H9 (cell line): Measurements from ENCODE around the gene PIEZO2. TPM values are rescaled to one million over a fixed set of nuclear protein-coding genes. Genes with fewer than 3 reads are reported as not detected.

Experiments
- DNase-seq: peaks from one replicate; pipeline ENCODE4 v3.0.0-alpha.2; 2017
- H2AFZ ChIP-seq: one replicate; pipeline ENCODE4 v1.6.1; 2013; ENCODE audit warnings: mild to moderate bottlenecking, low read length, control low read depth, moderate library complexity
- H2AK5ac ChIP-seq: 2 replicates; pipeline ENCODE4 v1.6.1; 2013; ENCODE audit warnings: low read length, control low read depth, mixed read lengths; ENCODE audit not compliant: insufficient read length
- H2BK120ac ChIP-seq: one replicate; pipeline ENCODE4 v1.6.1; 2013; ENCODE audit warnings: low read depth, mild to moderate bottlenecking, low read length, control low read depth, inconsistent platforms; ENCODE audit not compliant: poor library complexity, severe bottlenecking
- H2BK12ac ChIP-seq: 2 replicates; pipeline ENCODE4 v1.6.1; 2013; ENCODE audit warnings: low read length, control low read depth, mixed read lengths, low read depth; ENCODE audit not compliant: insufficient read length
- H2BK15ac ChIP-seq: 2 replicates; pipeline ENCODE4 v1.6.1; 2013; ENCODE audit warnings: low read depth, low read length, control low read depth
- H2BK20ac ChIP-seq: one replicate; pipeline ENCODE4 v1.6.1; 2013; ENCODE audit warnings: low read depth, mild to moderate bottlenecking, low read length, control low read depth, inconsistent platforms; ENCODE audit not compliant: poor library complexity, severe bottlenecking
- H2BK5ac ChIP-seq: 2 replicates; pipeline ENCODE4 v1.6.1; 2013; ENCODE audit warnings: low read length, control low read depth, mixed read lengths; ENCODE audit not compliant: insufficient read length
- H3K14ac ChIP-seq: 2 replicates; pipeline ENCODE4 v1.6.1; 2013; ENCODE audit warnings: low read length, control low read depth; ENCODE audit not compliant: insufficient read depth
- H3K18ac ChIP-seq: 2 replicates; pipeline ENCODE4 v1.6.1; 2013; ENCODE audit warnings: low read depth, mild to moderate bottlenecking, mixed read lengths, low read length, control low read depth; ENCODE audit not compliant: insufficient read length
- H3K23ac ChIP-seq: 2 replicates; pipeline ENCODE4 v1.6.1; 2013; ENCODE audit warnings: low read length, control low read depth, mixed read lengths, low read depth; ENCODE audit not compliant: insufficient read length
- H3K23me2 ChIP-seq: 2 replicates; pipeline ENCODE4 v1.6.1; 2013; ENCODE audit warnings: low read depth, mild to moderate bottlenecking, mixed read lengths, low read length, control low read depth; ENCODE audit not compliant: insufficient read length, poor library complexity, severe bottlenecking
- H3K27ac ChIP-seq: 2 replicates; pipeline ENCODE4 v1.5.1; 2013; ENCODE audit warnings: low read length, control low read depth, mixed read lengths, low read depth; ENCODE audit not compliant: insufficient read length
- H3K27me3 ChIP-seq: 2 replicates; pipeline ENCODE4 v1.6.1; 2013; ENCODE audit warnings: low read length, control low read depth, inconsistent platforms; ENCODE audit not compliant: insufficient read depth
- H3K4ac ChIP-seq: 2 replicates; pipeline ENCODE4 v1.6.1; 2013; ENCODE audit warnings: low read depth, mild to moderate bottlenecking, control low read depth, inconsistent platforms, low read length, moderate library complexity
- H3K4me1 ChIP-seq: 2 replicates; pipeline ENCODE4 v1.6.1; 2013; ENCODE audit warnings: low read length, control low read depth, inconsistent platforms; ENCODE audit not compliant: insufficient read depth
- H3K4me2 ChIP-seq: 2 replicates; pipeline ENCODE4 v1.6.1; 2013; ENCODE audit warnings: low read length, control low read depth, mixed read lengths; ENCODE audit not compliant: insufficient read length, insufficient read depth
- H3K56ac ChIP-seq: 2 replicates; pipeline ENCODE4 v1.6.1; 2013; ENCODE audit warnings: low read depth, mild to moderate bottlenecking, mixed read lengths, low read length, control low read depth; ENCODE audit not compliant: insufficient read length
- H3K79me1 ChIP-seq: 2 replicates; pipeline ENCODE4 v1.6.1; 2013; ENCODE audit warnings: low read depth, mild to moderate bottlenecking, moderate library complexity, low read length, control low read depth, inconsistent platforms; ENCODE audit not compliant: insufficient read depth, poor library complexity, severe bottlenecking
- H3K79me2 ChIP-seq: 2 replicates; pipeline ENCODE4 v1.6.1; 2013; ENCODE audit warnings: low read length, control low read depth, inconsistent platforms; ENCODE audit not compliant: insufficient read depth
- H3K9ac ChIP-seq: 2 replicates; pipeline ENCODE4 v1.6.1; 2013; ENCODE audit warnings: low read length, control low read depth, mixed read lengths; ENCODE audit not compliant: insufficient read length; ENCODE audit errors: extremely low read depth
- H3K9me3 ChIP-seq: one replicate; pipeline ENCODE4 v1.6.1; 2013; ENCODE audit warnings: low read depth, low read length, inconsistent platforms; ENCODE audit not compliant: control insufficient read depth
- H3T11ph ChIP-seq: one replicate; pipeline ENCODE4 v1.6.1; 2013; ENCODE audit warnings: mild to moderate bottlenecking, low read length, control low read depth, inconsistent platforms
- H4K20me1 ChIP-seq: one replicate; pipeline ENCODE4 v1.6.1; 2013; ENCODE audit not compliant: control insufficient read depth, insufficient read length, insufficient read depth
- H4K5ac ChIP-seq: 2 replicates; pipeline ENCODE4 v1.6.1; 2013; ENCODE audit warnings: low read depth, mild to moderate bottlenecking, mixed read lengths, low read length, control low read depth; ENCODE audit not compliant: insufficient read length
- H4K8ac ChIP-seq: replicated peaks from 2 replicates; pipeline ENCODE4 v1.6.1; 2013; ENCODE audit warnings: low read length, control low read depth, mixed read lengths, low read depth; ENCODE audit not compliant: insufficient read length
- H4K91ac ChIP-seq: 2 replicates; pipeline ENCODE4 v1.6.1; 2013; ENCODE audit warnings: low read depth, mild to moderate bottlenecking, moderate library complexity, mixed read lengths, low read length, control low read depth; ENCODE audit not compliant: insufficient read length
- H3K27ac Mint-ChIP-seq, 3 experiments: 2 replicates in 2 of 3; 3 replicates in 1 of 3; pipeline ENCODE4 v1.8.0; 2020 to 2021; ENCODE audit warnings: mixed read lengths in 3 of 3, mild to moderate bottlenecking in 1 of 3, moderate library complexity in 1 of 3
- H3K27me3 Mint-ChIP-seq: 2 replicates; pipeline ENCODE4 v1.8.0; 2021; ENCODE audit warnings: low read depth, mild to moderate bottlenecking, moderate library complexity, mixed read lengths
- H3K36me3 Mint-ChIP-seq, 3 experiments: 2 replicates in 2 of 3; 3 replicates in 1 of 3; pipeline ENCODE4 v1.8.0; 2020 to 2021; ENCODE audit warnings: low read depth in 3 of 3, mixed read lengths in 3 of 3; ENCODE audit not compliant: insufficient read depth in 1 of 3
- H3K4me1 Mint-ChIP-seq, 2 experiments: 2 replicates each; pipeline ENCODE4 v1.8.0; 2020; ENCODE audit warnings: mixed read lengths in 2 of 2
- H3K4me3 Mint-ChIP-seq, 2 experiments: 2 replicates in 1 of 2; 3 replicates in 1 of 2; pipeline ENCODE4 v1.8.0; 2020 to 2021; ENCODE audit warnings: mild to moderate bottlenecking in 2 of 2, mixed read lengths in 2 of 2, moderate library complexity in 1 of 2
- H3K9me3 Mint-ChIP-seq, 2 experiments: 2 replicates in 1 of 2; 3 replicates in 1 of 2; pipeline ENCODE4 v1.8.0; 2020; ENCODE audit warnings: mild to moderate bottlenecking in 2 of 2, mixed read lengths in 2 of 2, moderate library complexity in 1 of 2
- CTCF ChIP-seq: fragments of 200-600 bp; sonication (generic); conservative IDR thresholded peaks from 3 replicates; pipeline ENCODE4 v1.8.0; 2021; ENCODE audit warnings: antibody characterized with exemption, mild to moderate bottlenecking
- WGBS: extraction: QIAGEN DNeasy Blood & Tissue Kit; methylation state at CpG from one replicate; pipeline ENCODE4 v1.1.7; 2013; ENCODE audit warnings: missing lambda C conversion rate, low lambda C conversion rate, mixed read lengths; ENCODE audit not compliant: insufficient read length; ENCODE audit errors: extremely low coverage; 5-methylcytosine and 5-hydroxymethylcytosine counted together
- total RNA-seq: library from RNA; stranded (reverse); gene quantifications from 2 replicates; pipeline ENCODE4 v1.2.1, GENCODE V29; 2021

Gene PIEZO2
- total RNA-seq, 1 experiment from 2014 or later: 3.9 TPM

- Mint-ChIP-seq H3K27me3 (peaks cover 86% of the 10 kb centered on the region), H3K36me3 (no peaks in the 10 kb centered on the region), H3K4me3 (no peak overlapping the region), H3K27ac (no peak overlapping the region), H3K9me3 (no peaks in the 10 kb centered on the region), H3K4me1 (peaks cover 14% of the 10 kb centered on the region in 2 experiments)
- Histone ChIP-seq H2BK120ac (no peak overlapping the region), H3K4me2 (no peak overlapping the region), H4K91ac (no peak overlapping the region), H3K9me3 (no peaks in the 10 kb centered on the region), H3K14ac (no peak overlapping the region), H3K9ac (no peak overlapping the region), H4K5ac (no peak overlapping the region), H3T11ph (no peak overlapping the region), H2BK20ac (no peak overlapping the region), H2AK5ac (no peak overlapping the region), H3K18ac (no peak overlapping the region), H3K27me3 (peaks cover 2% of the 10 kb centered on the region; the same call in 1 of the 2 replicates), H2AFZ (no peak overlapping the region), H2BK15ac (no peak overlapping the region), H2BK12ac (no peak overlapping the region), H3K4ac (no peak overlapping the region), H2BK5ac (no peak overlapping the region), H4K8ac (no peak overlapping the region), H3K4me1 (peaks cover 2% of the 10 kb centered on the region; the same call in 1 of the 2 replicates), H3K23ac (no peak overlapping the region), H3K27ac (no peak overlapping the region), H4K20me1 (no peaks in the 10 kb centered on the region), H3K79me1 (no peaks in the 10 kb centered on the region), H3K79me2 (no peaks in the 10 kb centered on the region), H3K23me2 (no peaks in the 10 kb centered on the region), H3K56ac (no peak overlapping the region)
- DNase-seq: no peak
- no peak for TF ChIP-seq CTCF
- no CpG with 5 or more reads among the region's 5 CpGs for WGBS
These were observed 13.5 kb upstream of the PIEZO2 start for GRCh38 chr18:11162889-11163288.
